NCI-H146 treated with DMSO at 0.1 percent for 48 hours (cell line): ENCODE measurements around the gene PLA2G6.

Source experiments
- DNase-seq: peaks from one replicate; lab custom pipeline; 2025; ENCODE audit not compliant: unreplicated experiment; lab: John Stamatoyannopoulos, UW

The PLA2G6 gene

GRCh38 chr22:38074181-38075104 is 107.2 kb downstream of the PLA2G6 start:
- DNase-seq = no peak

GRCh38 chr22:38073150-38074130 is 108.2 kb downstream of the PLA2G6 start:
- no peak for DNase-seq

DNA sequence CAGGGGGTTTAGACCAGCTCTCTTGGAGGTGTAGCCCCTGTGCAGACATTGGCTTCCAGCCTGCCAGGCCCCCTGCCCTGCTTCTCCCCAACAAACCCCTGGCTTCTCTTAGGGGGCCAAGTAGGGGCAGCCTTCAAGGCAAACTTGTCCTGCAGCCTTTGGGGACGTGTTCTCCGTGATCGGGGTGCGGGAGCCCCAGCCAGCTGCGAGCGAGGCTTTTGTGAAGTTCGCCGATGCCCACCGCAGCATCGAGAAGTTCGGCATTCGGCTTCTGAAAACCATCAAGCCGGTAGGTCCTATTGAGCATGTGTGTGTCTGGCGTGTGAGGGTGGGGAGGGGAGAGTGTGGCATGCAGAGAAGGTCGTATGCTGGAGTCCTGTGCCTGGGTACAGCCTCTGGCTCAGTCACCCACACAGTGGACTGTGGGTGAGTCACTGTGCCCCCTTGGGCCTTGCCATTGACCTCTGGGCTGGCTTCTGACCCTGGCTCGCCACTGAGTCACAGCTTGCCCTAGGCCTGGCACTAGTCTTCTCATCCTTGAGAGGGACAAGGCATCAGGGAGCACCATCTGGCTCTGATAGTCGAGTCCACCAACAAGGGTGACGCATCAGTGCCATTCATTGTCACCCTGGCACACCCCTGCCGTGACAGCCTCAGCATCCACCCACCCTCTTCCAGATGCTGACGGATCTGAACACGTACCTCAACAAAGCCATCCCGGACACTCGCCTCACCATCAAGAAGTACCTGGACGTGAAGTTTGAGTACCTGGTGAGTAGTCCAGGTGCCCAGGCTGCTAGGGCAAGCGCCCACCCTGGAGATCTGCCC is 109.1 kb downstream of the PLA2G6 start:
- DNase-seq = no peak

- DNase-seq = no peak
These were observed 110.0 kb downstream of the PLA2G6 start for GRCh38 chr22:38071421-38072321.

DNA sequence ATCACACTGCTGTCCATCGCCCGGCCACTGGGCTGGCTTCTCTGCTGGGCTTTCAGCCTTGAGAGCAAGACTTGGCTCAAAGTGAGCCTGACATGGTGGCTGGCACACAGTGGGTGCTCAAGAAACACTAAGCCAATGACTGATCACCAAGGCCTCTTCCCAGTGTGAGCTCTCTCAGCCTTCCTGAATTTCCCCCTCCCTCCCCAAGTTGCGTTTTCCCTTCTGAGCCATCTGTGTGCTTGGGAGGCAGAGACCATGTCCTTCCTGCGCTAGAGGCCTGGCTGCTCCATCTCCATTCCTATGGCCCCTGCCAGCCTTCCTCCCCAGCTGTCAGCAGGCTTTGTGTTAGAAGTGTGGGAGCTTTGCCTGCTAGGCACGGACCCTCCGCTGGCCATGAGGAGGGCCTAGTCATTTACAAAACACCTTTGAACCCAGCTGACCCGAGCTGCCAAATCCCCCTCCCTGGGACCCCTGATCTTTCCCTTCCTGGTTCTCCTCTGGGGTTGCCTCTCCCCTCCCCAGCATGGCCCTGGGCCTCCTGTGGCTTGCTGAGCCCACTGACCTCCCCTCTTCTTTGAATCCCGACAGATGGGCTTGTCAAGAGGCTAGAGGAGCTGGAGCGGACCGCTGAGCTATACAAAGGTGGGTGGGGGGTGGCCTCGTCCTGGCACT is 111.2 kb downstream of the PLA2G6 start:
- DNase-seq = no peak

GRCh38 chr22:38069372-38070249 is 112.0 kb downstream of the PLA2G6 start:
- DNase-seq = no peak

DNA sequence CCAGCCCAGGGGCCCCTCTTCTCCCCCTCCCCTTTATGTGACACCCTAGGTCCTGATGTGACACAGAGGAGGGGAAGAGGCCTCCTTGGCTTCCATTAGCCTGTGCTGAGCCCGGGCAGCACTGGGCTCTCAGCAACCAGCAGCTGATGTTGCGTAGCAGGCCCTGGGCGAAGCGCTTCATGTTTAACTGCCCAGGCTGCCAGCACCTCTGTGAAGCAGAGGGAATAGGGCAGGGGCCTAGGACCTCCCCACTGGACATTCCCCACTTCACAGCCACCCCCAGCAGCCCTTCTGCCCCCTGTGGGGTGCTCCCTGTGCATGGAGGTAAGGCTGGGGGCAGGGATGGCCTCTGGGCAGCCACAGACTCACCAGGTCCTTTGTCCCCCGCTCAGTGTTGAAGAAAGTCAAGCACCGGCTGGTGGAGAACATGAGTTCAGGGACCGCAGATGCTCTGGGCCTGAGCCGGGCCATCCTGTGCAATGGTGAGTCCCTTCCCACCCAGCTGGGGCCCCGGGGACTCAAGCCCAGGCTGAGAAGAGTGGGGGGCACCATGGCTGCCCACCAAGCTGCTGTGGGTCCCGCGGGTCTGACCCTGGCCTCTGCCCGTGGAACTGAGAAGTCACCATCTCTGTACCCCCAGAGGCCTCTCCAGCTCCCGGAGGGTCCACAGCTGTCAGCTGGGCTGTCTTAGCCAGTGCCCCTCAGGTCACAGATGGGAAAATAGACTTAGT is 112.8 kb downstream of the PLA2G6 start:
- DNase-seq = no peak

DNA sequence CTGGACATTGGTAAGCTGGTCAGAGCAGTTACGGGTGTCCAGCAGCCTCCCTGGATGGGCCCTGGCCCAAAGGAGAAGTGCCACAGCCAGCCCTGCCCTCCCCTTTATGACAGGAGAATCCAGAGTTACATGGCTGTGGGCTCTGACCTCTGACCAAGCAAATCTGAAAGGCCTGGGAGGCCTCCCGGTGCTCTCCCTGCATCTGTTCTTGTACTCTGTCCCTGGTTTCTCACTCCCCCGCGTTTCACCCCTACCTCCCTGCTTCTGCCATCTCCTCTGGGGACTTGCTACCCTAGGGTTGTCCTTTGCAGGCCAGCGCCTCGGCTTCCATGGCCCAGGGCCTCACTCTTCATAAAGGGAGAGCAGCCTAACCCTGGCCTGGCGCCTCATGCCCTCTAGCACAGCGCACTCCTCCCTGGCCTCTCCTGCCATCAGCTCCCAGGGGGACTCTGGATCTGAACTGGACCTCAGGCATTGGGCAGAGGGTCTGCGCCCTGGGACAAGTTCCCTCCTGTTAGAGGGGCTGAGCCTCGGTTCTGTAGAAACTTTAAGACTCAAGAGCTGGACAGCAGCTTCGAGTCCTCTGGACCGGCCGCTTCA is 113.8 kb downstream of the PLA2G6 start:
- no peak for DNase-seq

- DNase-seq = no peak
These were observed 114.6 kb downstream of the PLA2G6 start for GRCh38 chr22:38067028-38067415.

- DNase-seq = no peak
These were observed 115.1 kb downstream of the PLA2G6 start for GRCh38 chr22:38066381-38067027.

- DNase-seq = no peak
These were observed 116.1 kb downstream of the PLA2G6 start for GRCh38 chr22:38065539-38065938.

- no peak for DNase-seq
These were observed 118.8 kb downstream of the PLA2G6 start for GRCh38 chr22:38062791-38063190.
